Calu3 (cell line): ENCODE results near the gene IKBKE. TPM values are rescaled to one million over a fixed set of nuclear protein-coding genes. Genes with fewer than 3 reads are reported as not detected.

ENCODE experiments used
- BruUV-seq: library from RNA; stranded (reverse); fragments of 400-500 nt; replicated peaks from 2 replicates; lab custom pipeline; 2021; lab: Mats Ljungman, UMichigan
- CTCF ChIA-PET: fragments of 300-600 bp; sonication (Branson Sonifier 250); formaldehyde crosslinking; loops from one replicate; lab custom pipeline; 2022; ENCODE audit warnings: antibody characterized with exemption; lab: Charles Lee
- DNase-seq: peaks from one replicate; pipeline ENCODE4 v3.0.0; 2022
- H3K27ac Mint-ChIP-seq: one replicate; pipeline ENCODE4 v1.8.0; 2022; ENCODE audit warnings: mixed read lengths; ENCODE audit not compliant: unreplicated experiment
- H3K27me3 Mint-ChIP-seq: one replicate; pipeline ENCODE4 v1.8.0; 2022; ENCODE audit warnings: mixed read lengths; ENCODE audit not compliant: unreplicated experiment
- H3K36me3 Mint-ChIP-seq: one replicate; pipeline ENCODE4 v1.8.0; 2022; ENCODE audit warnings: mild to moderate bottlenecking, moderate library complexity, mixed read lengths; ENCODE audit not compliant: insufficient read depth, unreplicated experiment
- H3K4me1 Mint-ChIP-seq: one replicate; pipeline ENCODE4 v1.8.0; 2022; ENCODE audit warnings: mild to moderate bottlenecking, low read depth, mixed read lengths; ENCODE audit not compliant: unreplicated experiment
- H3K4me3 Mint-ChIP-seq: one replicate; pipeline ENCODE4 v1.8.0; 2022; ENCODE audit warnings: mild to moderate bottlenecking, low read depth, moderate library complexity, mixed read lengths; ENCODE audit not compliant: unreplicated experiment
- H3K9me3 Mint-ChIP-seq: one replicate; pipeline ENCODE4 v1.8.0; 2022; ENCODE audit warnings: low read depth, mixed read lengths; ENCODE audit not compliant: unreplicated experiment
- CTCF ChIP-seq: fragments of 200-600 bp; IDR thresholded peaks from one replicate; pipeline ENCODE4 v1.8.0; 2022; ENCODE audit warnings: antibody characterized with exemption; ENCODE audit not compliant: unreplicated experiment
- intact Hi-C: fragments of 100-400 bp; cut with micrococcal nuclease; formaldehyde crosslinking; loops from one replicate; pipeline ENCODE4 v1.10.0; 2022; ENCODE audit not compliant: unreplicated experiment
- total RNA-seq: library from RNA; stranded (reverse); gene quantifications from 2 replicates; pipeline ENCODE4 v1.2.3, GENCODE V29; 2022

IKBKE gene
- total RNA-seq, 1 experiment from 2014 or later, result 47.5 TPM

GRCh38 chr1:206491616-206492015 lies 21.3 kb downstream of the IKBKE start:
- intact Hi-C loops, result no loop called here
- Mint-ChIP-seq H3K4me1 (peaks cover 8% of the 10 kb centered on the region), H3K4me3 (no peak overlapping the region), H3K36me3 (peaks cover 46% of the 10 kb centered on the region), H3K27me3 (no peaks in the 10 kb centered on the region), H3K9me3 (no peaks in the 10 kb centered on the region), H3K27ac (peak overlapping the region; percentile 19)
- no peak for DNase-seq
- no TSS peak for BruUV-seq
- TF ChIP-seq CTCF, result no peak
- CTCF ChIA-PET, result interaction anchor here (2.2 kb wide), 1 partner anchor 92 kb away, joined by 18 read pairs; no protein-coding TSS in a partner anchor

DNA sequence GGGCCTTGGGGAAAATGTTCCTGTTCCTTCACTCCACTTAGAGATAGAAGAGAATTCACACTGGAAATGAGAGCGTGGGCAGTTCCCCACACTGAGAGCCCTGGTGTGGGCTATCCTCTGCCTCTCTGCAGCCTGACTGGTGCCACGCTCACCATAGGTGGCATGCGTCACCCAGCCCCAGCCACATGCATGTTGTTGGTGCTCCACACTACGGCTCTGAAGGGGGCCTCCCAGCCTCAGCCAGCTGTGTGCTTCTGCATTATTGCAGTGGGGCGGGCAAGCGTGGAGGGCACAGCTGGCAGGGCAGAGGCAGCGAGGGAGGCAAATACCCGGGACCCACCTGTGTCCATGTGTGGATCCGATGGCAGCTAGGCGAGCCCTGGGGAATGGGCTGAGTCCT lies 22.3 kb downstream of the IKBKE start:
- CTCF ChIA-PET, result no interaction called here
- peaks cover 14% of the 10 kb centered on the region for H3K4me1 Mint-ChIP-seq
- no peaks in the 10 kb centered on the region for H3K27me3 Mint-ChIP-seq
- H3K9me3 Mint-ChIP-seq, result no peaks in the 10 kb centered on the region
- DNase-seq, result no peak
- H3K4me3 Mint-ChIP-seq, result no peak overlapping the region
- H3K27ac Mint-ChIP-seq, result no peak overlapping the region
- intact Hi-C loops, result no loop called here
- TF ChIP-seq CTCF, result no peak
- no TSS peak for BruUV-seq
- peaks cover 54% of the 10 kb centered on the region for H3K36me3 Mint-ChIP-seq

DNA sequence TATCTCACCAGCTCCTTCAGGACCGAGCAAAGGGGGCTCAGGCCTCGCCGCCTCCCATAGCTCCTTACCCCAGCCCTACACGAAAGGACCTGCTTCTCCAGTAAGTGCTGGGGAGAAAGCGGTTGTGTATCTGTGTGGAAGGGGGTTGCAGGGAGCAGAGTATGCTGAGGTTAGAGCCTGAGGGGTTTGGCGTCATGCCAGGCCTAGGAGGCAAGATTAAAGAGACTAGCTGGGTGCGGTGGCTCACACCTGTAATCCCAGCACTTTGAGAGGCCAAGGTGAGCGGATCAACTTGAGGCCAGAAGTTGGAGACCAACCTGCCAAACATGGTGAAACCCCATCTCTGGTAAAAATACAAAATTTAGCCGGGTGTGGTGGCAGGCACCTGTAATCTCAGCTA lies 23.0 kb downstream of the IKBKE start:
- no peak for DNase-seq
- TF ChIP-seq CTCF, result no peak
- Mint-ChIP-seq H3K9me3 (no peaks in the 10 kb centered on the region), H3K36me3 (peaks cover 58% of the 10 kb centered on the region), H3K27me3 (no peaks in the 10 kb centered on the region), H3K27ac (no peak overlapping the region), H3K4me3 (no peak overlapping the region), H3K4me1 (peaks cover 14% of the 10 kb centered on the region)
- CTCF ChIA-PET, result no interaction called here
- intact Hi-C loops, result no loop called here
- BruUV-seq, result no TSS peak

GRCh38 chr1:206495011-206495461 lies 24.8 kb downstream of the IKBKE start:
- BruUV-seq, result no TSS peak
- no peak for DNase-seq
- Mint-ChIP-seq H3K4me1 (peaks cover 24% of the 10 kb centered on the region), H3K36me3 (peaks cover 59% of the 10 kb centered on the region), H3K4me3 (no peak overlapping the region), H3K9me3 (no peaks in the 10 kb centered on the region), H3K27ac (no peak overlapping the region), H3K27me3 (no peaks in the 10 kb centered on the region)
- no peak for TF ChIP-seq CTCF
- intact Hi-C loops, result no loop called here
- CTCF ChIA-PET, result interaction anchor here (0.9 to 1.0 kb wide), 2 partner anchors 12 to 16 kb away, joined by 3 read pairs; no protein-coding TSS in a partner anchor
